Suppressor macrophage (primary cell): ENCODE measurements around the gene DGCR6L.
"Not testable (repeated sequence)": the region's sequence is repeated elsewhere in the genome, so short reads cannot be mapped to it uniquely, and the experiment has no call there.

Experiments used
- DNase-seq, 4 experiments: peaks; one replicate each; pipeline ENCODE4 v3.0.0-alpha.2; 2020 to 2022

Gene DGCR6L

GRCh38 chr22:20308806-20309650 is 10.8 kb downstream of the DGCR6L start:
- DNase-seq = not testable (repeated sequence)

DNA sequence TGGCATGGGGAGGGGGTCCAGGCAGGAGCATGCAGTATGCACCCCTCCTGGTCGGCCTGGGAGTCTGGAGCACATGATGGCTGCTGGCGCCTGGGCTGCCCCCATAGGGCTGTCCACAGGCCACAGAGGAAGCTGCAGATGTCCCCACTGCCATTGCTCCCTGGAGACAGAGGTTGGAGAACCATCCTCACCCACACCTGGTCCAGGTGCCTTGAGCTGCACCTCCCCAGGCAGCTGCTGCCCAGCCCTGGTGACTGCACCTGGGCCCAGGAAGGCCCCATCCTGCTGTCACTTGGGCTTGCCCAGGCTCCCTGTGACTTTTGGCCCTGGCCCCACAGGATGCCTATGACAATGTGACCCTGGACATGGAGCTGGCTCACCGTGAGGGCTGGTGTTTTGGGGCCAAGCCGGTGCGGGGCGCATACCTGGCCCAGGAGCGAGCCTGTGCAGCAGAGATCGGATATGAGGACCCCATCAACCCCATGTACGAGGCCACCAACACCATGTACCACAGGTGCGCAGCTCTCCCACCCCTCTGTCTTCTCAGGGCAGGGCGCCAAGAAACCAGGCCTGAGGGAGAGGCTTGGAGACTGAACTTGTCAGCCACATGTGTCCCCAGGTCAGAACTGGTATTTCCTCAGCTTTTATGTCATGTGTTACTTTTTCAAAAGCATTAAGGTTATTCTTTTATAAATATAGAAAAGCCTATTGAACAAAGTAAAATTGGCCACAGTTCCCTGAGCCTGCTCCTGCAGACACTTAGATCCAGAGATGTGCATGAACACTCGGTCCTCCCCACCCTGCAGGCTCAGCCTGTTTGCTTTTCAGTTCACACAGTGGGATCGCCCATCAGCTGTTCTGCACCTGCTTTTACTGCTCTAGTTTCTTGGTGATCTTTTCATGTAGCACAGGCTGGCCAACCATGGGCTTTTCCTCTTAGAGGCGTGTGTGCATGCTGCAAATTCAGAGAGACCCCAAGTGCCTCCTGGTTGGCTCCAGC is 12.1 kb downstream of the DGCR6L start:
- DNase-seq = not testable (repeated sequence)

DNA sequence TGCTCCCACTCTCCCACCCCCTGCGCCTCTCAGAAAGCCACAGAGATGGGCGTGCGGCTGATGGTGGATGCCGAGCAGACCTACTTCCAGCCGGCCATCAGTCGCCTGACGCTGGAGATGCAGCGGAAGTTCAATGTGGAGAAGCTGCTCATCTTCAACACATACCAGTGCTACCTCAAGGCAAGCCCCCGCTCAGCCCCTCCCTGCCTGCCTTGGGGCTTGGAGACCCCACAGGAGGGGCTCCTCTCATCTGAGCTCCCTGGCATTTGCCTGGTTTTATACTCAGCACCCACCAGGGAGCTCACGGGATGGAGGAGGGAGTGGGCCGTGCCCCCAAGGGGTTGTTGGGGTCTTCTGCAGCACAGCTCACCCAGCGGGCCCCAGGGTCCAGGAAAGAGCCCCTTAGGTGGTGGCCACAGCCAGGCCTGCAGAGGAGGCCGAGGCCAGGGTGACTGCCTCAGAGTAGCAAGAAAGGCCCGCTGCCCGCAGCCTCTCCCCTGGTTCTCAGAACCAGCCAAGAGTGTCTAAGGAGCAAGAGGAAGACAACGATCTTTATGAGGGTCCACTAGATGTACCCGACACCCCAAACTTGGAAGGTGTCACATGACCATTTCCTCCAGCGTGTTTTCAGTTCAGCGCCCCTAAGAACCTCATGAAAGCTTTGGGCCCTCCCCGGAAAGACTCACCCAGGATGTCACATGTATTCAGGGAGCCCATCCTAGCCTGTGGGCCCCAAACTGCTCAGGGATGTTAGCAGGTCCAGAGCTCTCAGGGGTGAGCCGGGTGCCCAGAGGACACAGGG is 13.0 kb downstream of the DGCR6L start:
- DNase-seq = not testable (repeated sequence)

- DNase-seq = no peak
Measured at GRCh38 chr22:20305894-20306645, 13.8 kb downstream of the DGCR6L start.

- not testable (repeated sequence) for DNase-seq
Measured at GRCh38 chr22:20305230-20305893, 14.5 kb downstream of the DGCR6L start.

GRCh38 chr22:20304646-20305045 is 15.2 kb downstream of the DGCR6L start:
- DNase-seq = no peak

DNA sequence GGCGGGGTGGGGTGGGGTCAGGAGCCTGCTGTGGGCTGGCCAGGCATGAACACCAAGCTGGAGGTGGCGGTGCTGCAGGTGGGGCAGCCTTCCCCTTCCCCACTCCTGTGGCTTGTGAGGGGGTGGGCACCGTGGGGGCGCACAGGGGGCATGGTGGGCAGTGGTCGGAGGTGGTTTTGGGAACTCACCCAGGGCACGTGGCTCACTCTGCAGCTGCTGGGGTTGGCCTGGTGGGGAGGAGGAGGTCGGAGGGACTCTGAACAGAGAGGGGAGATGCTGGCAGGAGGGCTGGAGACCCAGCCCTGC is 16.7 kb downstream of the DGCR6L start:
- DNase-seq = not testable (repeated sequence)

GRCh38 chr22:20302438-20303228 is 17.2 kb downstream of the DGCR6L start:
- no peak for DNase-seq

DNA sequence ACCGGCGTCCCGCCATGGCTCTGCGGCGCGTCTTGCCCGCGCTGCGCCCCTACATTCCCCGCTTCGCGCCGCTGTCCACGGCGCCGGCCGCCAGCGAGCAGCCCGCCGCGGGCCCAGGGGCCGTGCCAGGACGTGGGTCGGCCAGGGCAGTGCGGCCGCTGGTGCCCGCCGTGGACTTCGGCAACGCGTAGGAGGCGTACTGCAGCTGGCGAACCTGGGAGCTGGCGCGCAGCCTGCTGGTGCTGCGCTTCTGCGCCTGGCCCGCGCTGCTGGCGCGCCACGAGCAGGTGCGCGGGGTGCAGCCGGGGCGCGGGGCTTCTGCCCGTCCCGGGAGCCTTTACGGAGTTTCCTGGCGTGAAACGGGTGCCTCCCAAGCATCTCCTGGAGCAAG is 20.1 kb downstream of the DGCR6L start:
- DNase-seq = no peak

DNA sequence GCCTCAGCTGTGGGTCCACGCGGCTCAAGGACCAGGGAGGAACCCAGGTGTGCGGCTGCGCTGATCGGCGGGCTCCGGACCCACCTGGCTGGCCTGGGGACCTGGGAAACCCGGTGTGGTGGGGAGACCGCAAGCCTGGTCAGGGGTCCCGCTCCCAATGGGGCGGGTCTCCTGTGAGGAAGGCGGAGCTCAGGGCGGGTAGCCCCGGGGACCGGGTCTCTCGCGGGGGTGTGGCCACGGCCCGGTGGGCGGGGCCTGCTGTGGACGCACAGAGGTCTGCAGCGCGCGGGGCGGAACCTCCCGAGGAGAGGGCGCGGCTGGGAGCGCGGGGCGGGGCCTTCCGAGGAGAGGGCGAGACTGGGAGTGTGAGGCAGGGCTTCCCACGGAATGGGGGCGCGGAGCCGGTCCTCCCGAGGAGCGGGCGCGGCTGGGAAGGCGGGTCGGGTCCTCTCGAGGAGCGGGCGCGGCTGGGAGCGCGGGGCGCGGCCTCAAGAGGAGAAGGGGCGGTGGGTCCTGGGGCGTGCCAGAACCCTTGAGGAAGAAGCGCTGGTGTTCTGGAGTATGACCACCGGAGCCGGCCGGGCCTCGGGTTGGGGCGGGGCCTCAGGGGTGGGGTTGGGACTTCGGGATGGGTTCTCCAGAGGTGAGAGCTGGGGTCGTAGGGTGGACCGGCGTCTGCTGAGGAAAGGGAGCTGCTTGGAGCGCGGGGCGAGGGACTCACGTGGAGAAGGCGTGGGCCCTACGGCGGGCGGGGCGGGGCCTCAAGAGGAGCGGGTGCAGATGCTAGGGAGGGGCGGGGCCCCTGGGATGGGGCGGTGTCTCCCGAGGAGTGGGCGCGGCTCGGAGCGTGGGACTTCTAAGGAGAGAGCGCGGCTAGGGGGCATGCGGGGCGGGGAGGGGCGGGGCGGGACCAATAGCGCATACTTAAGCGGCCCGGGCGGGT is 20.8 kb downstream of the DGCR6L start:
- peak; percentile 84 to 95 (median 89) for DNase-seq

DNA sequence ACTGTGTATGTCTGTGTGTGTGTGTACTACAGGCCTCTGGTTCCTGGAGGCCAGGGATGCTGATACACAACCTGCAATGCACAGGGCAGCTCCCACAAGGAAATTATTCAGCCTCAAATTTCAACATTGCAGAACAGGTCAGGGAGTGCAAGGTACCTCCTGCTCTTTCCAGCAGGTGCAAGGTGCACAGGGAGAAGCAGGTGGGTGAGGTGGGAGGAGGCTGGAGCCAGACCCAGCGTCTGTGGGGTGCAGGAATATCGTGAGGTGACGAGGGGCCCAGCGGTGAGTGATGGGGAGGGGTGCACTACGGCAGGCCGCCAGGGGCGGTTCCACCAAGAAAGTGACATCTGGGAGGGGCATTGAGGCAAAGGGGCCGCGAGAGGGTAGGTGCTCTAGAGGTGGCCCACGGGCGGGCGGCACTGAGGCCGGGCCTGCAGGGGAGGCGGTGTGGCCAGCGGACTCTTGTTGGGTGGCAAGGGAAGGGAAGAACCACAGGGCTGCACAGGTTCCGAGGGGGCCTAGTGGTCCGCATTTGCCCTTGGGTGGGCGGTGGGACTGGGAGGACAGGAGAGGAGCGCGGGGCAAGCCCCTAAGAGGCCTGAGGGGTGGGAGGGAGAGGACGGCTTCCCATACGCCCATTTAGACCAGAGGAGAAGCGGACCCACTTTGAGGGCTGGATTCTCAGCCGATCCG is 21.6 kb downstream of the DGCR6L start:
- DNase-seq = no peak

GRCh38 chr22:20297414-20298109 is 22.3 kb downstream of the DGCR6L start:
- no peak for DNase-seq

GRCh38 chr22:20296598-20296997 is 23.3 kb downstream of the DGCR6L start:
- no peak for DNase-seq

- DNase-seq = no peak
Measured at GRCh38 chr22:20295262-20296064, 24.4 kb downstream of the DGCR6L start.

DNA sequence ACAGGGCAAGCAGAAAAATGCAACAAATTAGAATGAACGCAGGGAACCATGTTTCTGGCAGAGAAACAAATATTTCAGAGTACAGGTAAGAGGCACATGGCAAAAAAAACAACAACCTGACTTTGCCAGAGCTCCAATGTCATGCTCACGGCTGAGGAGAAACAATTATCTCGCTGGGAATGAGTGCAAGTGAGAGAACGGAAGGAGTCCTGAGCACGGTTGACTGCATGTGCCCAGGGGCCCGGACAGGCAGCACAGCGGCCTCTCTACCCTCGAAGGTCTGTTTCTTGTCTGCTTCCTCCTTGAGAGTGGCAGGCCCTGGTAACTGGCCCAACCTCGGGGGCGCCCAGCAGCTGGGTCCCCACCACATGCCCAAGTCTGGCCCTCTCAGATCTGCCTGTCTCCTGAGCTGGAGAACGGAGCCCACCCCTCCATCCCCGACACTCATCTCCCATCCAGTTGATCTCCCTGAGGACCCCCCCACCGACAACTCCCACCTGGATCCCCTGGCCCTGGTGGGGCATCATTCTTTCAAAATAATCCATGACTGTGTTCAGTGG is 27.1 kb downstream of the DGCR6L start:
- DNase-seq = no peak

DNA sequence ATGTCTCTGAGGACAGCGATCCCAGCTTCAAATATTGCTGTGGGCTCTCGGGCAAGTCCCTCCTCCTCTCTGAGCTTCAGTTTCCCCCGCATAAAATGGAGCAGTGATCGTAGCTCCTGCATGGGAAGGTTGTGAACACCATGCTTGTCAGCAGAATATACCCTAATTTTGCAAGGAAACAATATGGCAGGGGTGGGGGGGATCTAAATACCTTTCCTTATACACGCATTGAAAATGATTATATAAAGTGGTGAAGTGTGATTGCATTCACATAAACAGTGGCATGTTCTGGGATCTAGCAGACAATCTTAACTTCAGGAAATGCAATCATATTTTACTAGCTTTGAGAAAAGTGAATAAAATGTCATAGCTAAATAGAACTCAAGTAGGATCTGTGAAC is 27.8 kb downstream of the DGCR6L start:
- DNase-seq = no peak

- no peak for DNase-seq
Measured at GRCh38 chr22:20291604-20292063, 28.2 kb downstream of the DGCR6L start.
